ENCODE data around the gene LENG1.

- TF ChIP-seq CTCF (IDR thresholded peaks at IDR 0.05): no peak
- no peak for TF ChIP-seq POLR2A (IDR thresholded peaks at IDR 0.05)
Observed at GRCh38 chr19:54201980-54202379, 42.5 kb upstream of the LENG1 start.
